HepG2 (cell line): ENCODE measurements around the gene SLC43A1. TPM values are rescaled to one million over a fixed set of nuclear protein-coding genes. Genes with fewer than 3 reads are reported as not detected.

Source experiments
- ATAC-seq: fragments of 200-7000 bp; cut with Tn5 transposase; 3 replicates; pipeline ENCODE4 v1.9.1; 2020; ENCODE audit warnings: mild to moderate bottlenecking, moderate library complexity
- BruUV-seq: library from RNA; stranded (reverse); fragments of 400-500 nt; replicated peaks from 2 replicates; lab custom pipeline; 2021; lab: Mats Ljungman, UMichigan
- CTCF ChIA-PET: fragments of 300-600 bp; formaldehyde crosslinking; extraction: SDS; loops from one replicate; lab custom pipeline; 2021; ENCODE audit warnings: low total read pairs, inconsistent platforms, low intra/inter-chr PET ratio; lab: Yijun Ruan, JAX
- POLR2A ChIA-PET: fragments of 350-600 bp; sonication (Branson Sonifier 250); formaldehyde crosslinking; loops from one replicate; lab custom pipeline; 2020; ENCODE audit warnings: antibody characterized with exemption, inconsistent platforms; lab: Yijun Ruan, JAX
- DNase-seq: peaks from one replicate; pipeline ENCODE4 v3.0.0-alpha.2; 2015; ENCODE audit warnings: low spot score
- FAIRE-seq: peaks from 3 replicates; lab custom pipeline; 2011; peaks lifted over from hg19 to GRCh38; lab: Jason Lieb, UNC
- H2AFZ ChIP-seq: one replicate; pipeline ENCODE4 v1.6.1; 2011; ENCODE audit warnings: low read length, inconsistent platforms
- H3K27ac ChIP-seq: fragments of 300-600 bp; 3 replicates; pipeline ENCODE4 v1.8.0; 2011; ENCODE audit warnings: mixed run types, mild to moderate bottlenecking, mixed read lengths, low read length, inconsistent platforms; ENCODE audit not compliant: insufficient read depth; ENCODE audit errors: extremely low read length
- H3K27me3 ChIP-seq, 2 experiments: fragments of 200-600 bp in 1 of 2; 2 replicates in 1 of 2; 3 replicates in 1 of 2; pipeline versions ENCODE4 v1.6.0 to v1.8.0; 2011; ENCODE audit warnings: low read length in 2 of 2, mild to moderate bottlenecking in 2 of 2, moderate library complexity in 2 of 2, inconsistent platforms in 1 of 2; ENCODE audit not compliant: insufficient read depth in 2 of 2, control insufficient read depth in 1 of 2
- H3K36me3 ChIP-seq, 2 experiments: fragments of 200-600 bp in 1 of 2; replicated peaks in 1 of 2; 2 replicates in 1 of 2; 3 replicates in 1 of 2; pipeline versions ENCODE4 v1.5.1 to v1.8.0; 2011; ENCODE audit warnings: low read length in 2 of 2, inconsistent platforms in 1 of 2; ENCODE audit not compliant: insufficient read depth in 2 of 2, control insufficient read depth in 1 of 2
- H3K4me1 ChIP-seq: 2 replicates; pipeline ENCODE4 v1.5.1; 2012; ENCODE audit warnings: low read length, inconsistent platforms; ENCODE audit not compliant: insufficient read depth
- H3K4me2 ChIP-seq: 2 replicates; pipeline ENCODE4 v1.6.0; 2011; ENCODE audit warnings: low read depth, low read length, inconsistent platforms
- H3K4me3 ChIP-seq, 3 experiments: fragments of 200-600 bp in 1 of 3; sonication (generic), shearing (Covaris generic) in 1 of 3; replicated peaks in 1 of 3; 2 replicates each; pipeline ENCODE4 v1.5.1; 2011 to 2016; ENCODE audit warnings: low read length in 3 of 3, inconsistent platforms in 2 of 3, low read depth in 2 of 3, mild to moderate bottlenecking in 2 of 3, control low read depth in 1 of 3, mixed read lengths in 1 of 3; ENCODE audit not compliant: insufficient read depth in 1 of 3
- H3K79me2 ChIP-seq: one replicate; pipeline ENCODE4 v1.6.1; 2011; ENCODE audit warnings: low read length, inconsistent platforms; ENCODE audit not compliant: insufficient read depth
- H3K9ac ChIP-seq: 2 replicates; pipeline ENCODE4 v1.6.0; 2011; ENCODE audit warnings: mild to moderate bottlenecking, low read depth, low read length, inconsistent platforms; ENCODE audit not compliant: insufficient read depth
- H3K9me3 ChIP-seq: 2 replicates; pipeline ENCODE4 v1.5.1; 2012; ENCODE audit warnings: mild to moderate bottlenecking, low read length
- H4K20me1 ChIP-seq: 2 replicates; pipeline ENCODE4 v1.6.0; 2011; ENCODE audit warnings: inconsistent platforms, mild to moderate bottlenecking, low read length, moderate library complexity; ENCODE audit not compliant: insufficient read depth
- AGO2 ChIP-seq: fragments of 200-400 bp; formaldehyde crosslinking; optimal IDR thresholded peaks from 2 replicates; pipeline ENCODE3; 2017; ENCODE audit warnings: mild to moderate bottlenecking, low read depth, low read length, moderate library complexity
- DNMT1 ChIP-seq: sonication (generic); formaldehyde crosslinking; IDR thresholded peaks from 2 replicates; pipeline ENCODE4 v1.5.1; 2020; ENCODE audit warnings: mild to moderate bottlenecking, missing genetic modification reagents
- FOXK1 ChIP-seq: sonication (generic); formaldehyde crosslinking; IDR thresholded peaks from 2 replicates; pipeline ENCODE4 v1.4.0; 2020; ENCODE audit warnings: low read depth, missing genetic modification reagents, borderline replicate concordance
- HNRNPUL1 ChIP-seq: fragments of 200-400 bp; formaldehyde crosslinking; IDR thresholded peaks from 2 replicates; pipeline ENCODE4 v1.6.1; 2017; ENCODE audit warnings: low read depth, mild to moderate bottlenecking, low read length, moderate library complexity
- SNAPC4 ChIP-seq: sonication (generic); formaldehyde crosslinking; IDR thresholded peaks from 2 replicates; pipeline ENCODE4 v1.4.0; 2020; ENCODE audit warnings: mild to moderate bottlenecking, missing genetic modification reagents
- USF2 ChIP-seq, 2 experiments: sonication (generic) in 1 of 2; formaldehyde crosslinking in 1 of 2; IDR thresholded peaks; 2 replicates each; pipeline versions ENCODE4 v1.5.1 to v1.6.1; 2011 to 2020; ENCODE audit warnings: borderline replicate concordance in 1 of 2, low read depth in 1 of 2, low read length in 1 of 2, mild to moderate bottlenecking in 1 of 2, missing genetic modification reagents in 1 of 2, moderate library complexity in 1 of 2
- ZNF10 ChIP-seq: sonication (generic); formaldehyde crosslinking; IDR thresholded peaks from 2 replicates; pipeline ENCODE4 v1.4.0; 2020; ENCODE audit warnings: mild to moderate bottlenecking, low read depth, missing genetic modification reagents, borderline replicate concordance
- ZNF331 ChIP-seq: sonication (generic); formaldehyde crosslinking; IDR thresholded peaks from 2 replicates; pipeline ENCODE4 v1.4.0; 2020; ENCODE audit warnings: missing genetic modification reagents
- ZNF530 ChIP-seq: sonication (generic); formaldehyde crosslinking; IDR thresholded peaks from 2 replicates; pipeline ENCODE4 v1.5.0; 2020; ENCODE audit warnings: low read depth, mild to moderate bottlenecking, missing genetic modification reagents
- ZNF550 ChIP-seq: sonication (generic); formaldehyde crosslinking; IDR thresholded peaks from 2 replicates; pipeline ENCODE4 v1.4.0; 2020; ENCODE audit warnings: mild to moderate bottlenecking, missing genetic modification reagents, borderline replicate concordance
- ZNF576 ChIP-seq: sonication (generic); formaldehyde crosslinking; IDR thresholded peaks from 2 replicates; pipeline ENCODE4 v1.4.0; 2020; ENCODE audit warnings: mild to moderate bottlenecking, missing genetic modification reagents
- ZNF768 ChIP-seq: sonication (generic); formaldehyde crosslinking; IDR thresholded peaks from 2 replicates; pipeline ENCODE4 v1.4.0; 2020; ENCODE audit warnings: missing genetic modification reagents
- ZNF788 ChIP-seq: sonication (generic); formaldehyde crosslinking; IDR thresholded peaks from 2 replicates; pipeline ENCODE4 v1.5.0; 2020; ENCODE audit warnings: mild to moderate bottlenecking, missing genetic modification reagents, borderline replicate concordance
- ZSCAN12 ChIP-seq: sonication (generic); formaldehyde crosslinking; IDR thresholded peaks from 2 replicates; pipeline ENCODE4 v1.9.0; 2021; ENCODE audit warnings: mild to moderate bottlenecking, missing genetic modification reagents
- WGBS: methylation state at CpG from one replicate; pipeline ENCODE4 v1.1.6; 2017; ENCODE audit warnings: low lambda C conversion rate; 5-methylcytosine and 5-hydroxymethylcytosine counted together
- in situ Hi-C: cut with HindIII; loops from 2 replicates; pipeline ENCODE4 v1.10.0; 2017; ENCODE audit warnings: low pct_unique_long_range_greater_than_20kb; ENCODE audit not compliant: extremely low pct_ligation_motif_present
- intact Hi-C: fragments of 100-400 bp; cut with micrococcal nuclease; formaldehyde crosslinking; loops from one replicate; pipeline ENCODE4 v1.10.0; 2022; ENCODE audit not compliant: unreplicated experiment
- polyA plus RNA-seq, 8 experiments: library from polyadenylated mRNA; depleted of rRNA in 3 of 8; stranded (reverse) in 7 of 8; unstranded in 1 of 8; fragments of >200 nt; fragmentation: Illumina TruSeq in 4 of 8; extraction: Trizol in 4 of 8; gene quantifications; 2 replicates each; pipeline versions ENCODE4 v1.2.1 to v1.2.3, GENCODE V29; 2011 to 2016; ENCODE audit warnings: low read depth in 4 of 8, missing spikeins in 1 of 8, mixed read lengths in 1 of 8; ENCODE audit not compliant: insufficient read depth in 1 of 8
- total RNA-seq, 5 experiments: library from RNA; depleted of rRNA; stranded (reverse); fragments of >200 nt; fragmentation: Illumina TruSeq; extraction: Trizol; gene quantifications; 2 replicates each; pipeline ENCODE4 v1.2.3, GENCODE V29; 2016; ENCODE audit warnings: low read depth in 1 of 5

The SLC43A1 gene
- total and polyA plus RNA-seq, 2 of the 13 experiments (the other 11 are each of a cell fraction or from before 2014, with no cell fraction given): 72.3 to 87.6 TPM

- TF ChIP-seq USF2 (IDR thresholded peaks at IDR 0.05; ENCODE audit: low read depth, low read length): no peak
- TF ChIP-seq USF2 (CRISPR knock-in tag; IDR thresholded peaks at IDR 0.05; ENCODE audit: borderline replicate concordance): no peak
- no peak for TF ChIP-seq ZNF576 (CRISPR knock-in tag)
- TF ChIP-seq ZSCAN12 (CRISPR knock-in tag): no peak
- TF ChIP-seq ZNF331 (CRISPR knock-in tag): no peak
- TF ChIP-seq DNMT1 (CRISPR knock-in tag): no peak
Measured at GRCh38 chr11:57466680-57467079, 48.8 kb downstream of the SLC43A1 start (continued).

- H2AFZ ChIP-seq: no peak overlapping the region
- BruUV-seq: no TSS peak
- no peak overlapping the region for H3K9ac ChIP-seq
- peaks cover 0 to 4% of the 10 kb centered on the region in 2 experiments; a peak in 2 of 5 replicates for H3K27me3 ChIP-seq
- H3K4me3 ChIP-seq: no peak overlapping the region
- H3K9me3 ChIP-seq: no peaks in the 10 kb centered on the region
- H3K27ac ChIP-seq: no peak overlapping the region
- ATAC-seq (no peak), FAIRE-seq (no peak), DNase-seq (no peak)
- H3K79me2 ChIP-seq: no peaks in the 10 kb centered on the region
- in situ Hi-C loops (no loop called here), intact Hi-C loops (no loop called here)
- ChIA-PET POLR2A (no interaction called here), CTCF (no interaction called here)
- WGBS: 94% methylated on average over 21 of the region's 30 CpGs
- no peak overlapping the region for H3K4me2 ChIP-seq
- peaks cover 20% of the 10 kb centered on the region for H3K4me1 ChIP-seq
- no peaks in the 10 kb centered on the region for H4K20me1 ChIP-seq
- H3K36me3 ChIP-seq: no peaks in the 10 kb centered on the region
- TF ChIP-seq SNAPC4 (no peak), ZNF10 (CRISPR knock-in tag) (no peak), ZNF768 (CRISPR knock-in tag) (peak; percentile 87), ZNF788 (no peak), HNRNPUL1 (no peak), FOXK1 (CRISPR knock-in tag) (no peak), AGO2 (peak; percentile 27), ZNF530 (CRISPR knock-in tag) (no peak), ZNF550 (no peak)
Measured at GRCh38 chr11:57464539-57465181, 50.8 kb downstream of the SLC43A1 start.
